Psoas muscle (tissue), 7 donors: ENCODE data around the gene OSBPL8. TPM values are rescaled to one million over a fixed set of nuclear protein-coding genes. Genes with fewer than 3 reads are reported as not detected.

Source experiments
- polyA plus RNA-seq, 3 donors: library from polyadenylated mRNA; stranded (reverse); fragments of 200-250 nt; gene quantifications; one replicate each; pipeline ENCODE4 v1.2.3, GENCODE V29; 2013
- total RNA-seq, 4 donors: library from RNA; stranded (reverse); fragmentation: NEBNext Ultra II Directional in 2 of 4; extraction: Animal tissue kit (Norgen Biotek cat#: 25700) in 2 of 4; gene quantifications; one replicate each; pipeline versions ENCODE4 v1.2.1 to v1.2.4, GENCODE V29; 2021 to 2023
- donor health status: healthy with polysubstance abuse.
- donor health status: DM: no; HTN: no; CAD: no; lungs with moderate emphysema.
- donor health status: Bipolar disorder and iron deficiency.
- donor health status: healthy.
- donor health status: DM: no; HTN: no; CAD: no.
- donor health status: DM: no; HTN: no; CAD: no.
- donor health status: DM: yes; HTN: yes; CAD: no.

The OSBPL8 gene
- total and polyA plus RNA-seq, 7 donors = 9.2 to 64.3 (median 39.5) TPM

Other genes starting within 250 kb of the OSBPL8 start
- 1 to 10 TPM; 3.9 to 8.2 (median 6.7) TPM for gene BBS10, start 211.4 kb downstream of the OSBPL8 start, total RNA-seq
- gene BBS10, start 211.4 kb downstream of the OSBPL8 start, polyA plus RNA-seq = 1 to 10 TPM; 3.6 to 9.1 (median 4.9) TPM
- gene ZDHHC17, start 204.3 kb upstream of the OSBPL8 start, total RNA-seq = 10 to 100 TPM; 20.2 to 22.7 (median 21.1) TPM
- gene ZDHHC17, start 204.3 kb upstream of the OSBPL8 start, polyA plus RNA-seq = 10 to 100 TPM in 1 of 3 donors, 1 to 10 TPM in 2; 7.8 to 10.9 (median 8.4) TPM